Caco-2 (cell line): ENCODE results near the gene NCKAP5. TPM values are rescaled to one million over a fixed set of nuclear protein-coding genes. Genes with fewer than 3 reads are reported as not detected.

Experiments used
- BruUV-seq: library from RNA; stranded (reverse); fragments of 400-500 nt; replicated peaks from 2 replicates; lab custom pipeline; 2021; lab: Mats Ljungman, UMichigan
- CTCF ChIA-PET: fragments of 300-600 bp; sonication (Branson Sonifier 250); formaldehyde crosslinking; loops from one replicate; lab custom pipeline; 2022; ENCODE audit warnings: antibody characterized with exemption; lab: Charles Lee
- POLR2A ChIA-PET: fragments of 300-600 bp; sonication (Branson Sonifier 250); formaldehyde crosslinking; loops from one replicate; lab custom pipeline; 2022; ENCODE audit warnings: antibody characterized with exemption; lab: Charles Lee
- DNase-seq, 2 experiments: peaks; one replicate each; pipeline versions ENCODE4 v3.0.0 to v3.0.0-alpha.2; 2020 to 2022
- H3K27me3 ChIP-seq: replicated peaks from 2 replicates; pipeline ENCODE4 v1.6.0; 2011; ENCODE audit warnings: low read length; ENCODE audit not compliant: control insufficient read depth, insufficient read depth
- H3K36me3 ChIP-seq: 2 replicates; pipeline ENCODE4 v1.5.1; 2011; ENCODE audit warnings: low read length; ENCODE audit not compliant: control insufficient read depth, insufficient read depth
- H3K4me1 ChIP-seq: fragments of 250-450 bp; sonication (Bioruptor Pico); 2 replicates; pipeline ENCODE4 v1.5.1; 2020; ENCODE audit warnings: mild to moderate bottlenecking
- H3K4me3 ChIP-seq: 2 replicates; pipeline ENCODE4 v1.5.1; 2011; ENCODE audit warnings: low read depth, mild to moderate bottlenecking, control low read depth, low read length
- H3K9me3 ChIP-seq: fragments of 250-450 bp; sonication (Bioruptor Pico); 2 replicates; pipeline ENCODE4 v1.5.1; 2020; ENCODE audit warnings: mild to moderate bottlenecking, moderate library complexity
- H3K27ac Mint-ChIP-seq: one replicate; pipeline ENCODE4 v1.8.0; 2022; ENCODE audit warnings: mixed read lengths; ENCODE audit not compliant: unreplicated experiment
- H3K27me3 Mint-ChIP-seq: one replicate; pipeline ENCODE4 v1.8.0; 2022; ENCODE audit warnings: mixed read lengths; ENCODE audit not compliant: insufficient read depth, unreplicated experiment
- H3K36me3 Mint-ChIP-seq: one replicate; pipeline ENCODE4 v1.8.0; 2022; ENCODE audit warnings: mild to moderate bottlenecking, mixed read lengths; ENCODE audit not compliant: insufficient read depth, unreplicated experiment
- H3K4me1 Mint-ChIP-seq: one replicate; pipeline ENCODE4 v1.8.0; 2022; ENCODE audit warnings: low read depth, mixed read lengths; ENCODE audit not compliant: unreplicated experiment
- H3K4me3 Mint-ChIP-seq: one replicate; pipeline ENCODE4 v1.8.0; 2022; ENCODE audit warnings: mild to moderate bottlenecking, moderate library complexity, mixed read lengths; ENCODE audit not compliant: unreplicated experiment
- H3K9me3 Mint-ChIP-seq: one replicate; pipeline ENCODE4 v1.8.0; 2022; ENCODE audit warnings: mixed read lengths; ENCODE audit not compliant: unreplicated experiment
- CTCF ChIP-seq, 2 experiments: fragments of 200-600 bp in 1 of 2; IDR thresholded peaks; 1 replicate in 1 of 2; 2 replicates in 1 of 2; pipeline versions ENCODE4 v1.5.1 to v1.8.0; 2011 to 2022; ENCODE audit warnings: antibody characterized with exemption in 1 of 2, control low read depth in 1 of 2, inconsistent platforms in 1 of 2, low read depth in 1 of 2, low read length in 1 of 2, mild to moderate bottlenecking in 1 of 2, moderate library complexity in 1 of 2; ENCODE audit not compliant: insufficient read depth in 1 of 2, severe bottlenecking in 1 of 2, unreplicated experiment in 1 of 2
- intact Hi-C: fragments of 100-400 bp; cut with micrococcal nuclease; formaldehyde crosslinking; loops from one replicate; pipeline ENCODE4 v1.10.0; 2022; ENCODE audit not compliant: unreplicated experiment
- total RNA-seq: library from RNA; stranded (reverse); gene quantifications from 2 replicates; pipeline ENCODE4 v1.2.3, GENCODE V29; 2022

The NCKAP5 gene
- total RNA-seq, 1 experiment from 2014 or later, result 3.8 TPM

DNA sequence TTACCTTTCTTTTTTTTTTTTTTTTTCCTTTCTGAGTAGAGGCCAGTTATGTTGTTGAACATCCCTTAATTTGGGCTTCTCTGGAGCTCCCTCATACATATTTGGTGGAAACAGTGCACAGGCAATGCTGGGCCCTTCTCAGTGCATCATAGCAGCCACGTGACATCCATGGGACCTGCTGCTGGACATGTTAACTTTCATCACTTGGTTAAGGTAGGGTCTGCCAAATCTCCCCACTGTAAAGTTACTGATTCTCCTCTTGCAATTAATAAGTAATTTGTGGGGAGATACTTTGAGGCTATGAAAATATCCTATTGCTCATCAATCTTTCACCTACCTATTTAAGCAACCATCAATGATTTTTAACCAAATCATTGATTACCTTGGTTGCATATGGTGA is 686.7 kb downstream of the NCKAP5 start:
- no peak for DNase-seq
- BruUV-seq, result no TSS peak
- no peaks in the 10 kb centered on the region for H3K27me3 Mint-ChIP-seq
- ChIA-PET POLR2A (no interaction called here), CTCF (no interaction called here)
- H3K36me3 ChIP-seq, result no peaks in the 10 kb centered on the region
- H3K36me3 Mint-ChIP-seq, result no peaks in the 10 kb centered on the region
- no peaks in the 10 kb centered on the region for H3K4me1 ChIP-seq
- no peak overlapping the region for H3K4me3 ChIP-seq
- no peak overlapping the region for H3K27ac Mint-ChIP-seq
- TF ChIP-seq CTCF (IDR thresholded peaks at IDR 0.05; ENCODE audit: insufficient read depth in 1 of 2, low read depth in 1 of 2, low read length in 1 of 2, severe bottlenecking in 1 of 2, unreplicated experiment in 1 of 2), result no peak
- H3K4me3 Mint-ChIP-seq, result no peak overlapping the region
- intact Hi-C loops, result no loop called here
- H3K4me1 Mint-ChIP-seq, result no peaks in the 10 kb centered on the region
- no peaks in the 10 kb centered on the region for H3K9me3 ChIP-seq
- no peaks in the 10 kb centered on the region for H3K27me3 ChIP-seq
- peaks cover 8% of the 10 kb centered on the region for H3K9me3 Mint-ChIP-seq

DNA sequence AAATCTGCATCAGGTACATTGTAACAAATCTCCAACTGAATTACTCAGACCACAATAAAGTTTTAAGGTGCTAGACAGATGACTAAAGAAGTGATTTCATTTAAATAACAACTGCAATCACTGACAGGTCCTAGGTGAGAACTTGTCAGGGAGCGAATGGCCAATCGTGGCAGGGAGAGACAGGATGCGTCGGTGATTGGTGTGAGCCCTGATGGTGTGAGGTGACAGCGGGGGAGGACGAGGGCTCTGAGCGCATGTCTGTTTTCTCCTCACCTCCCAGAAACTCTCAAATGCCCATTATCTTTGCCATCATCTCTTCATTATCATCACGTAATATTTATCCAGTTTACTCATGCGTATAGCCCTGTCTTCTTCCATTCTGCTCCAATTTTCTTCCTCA is 690.3 kb downstream of the NCKAP5 start:
- Mint-ChIP-seq H3K9me3 (peaks cover 8% of the 10 kb centered on the region), H3K4me3 (no peak overlapping the region), H3K27ac (no peak overlapping the region), H3K36me3 (no peaks in the 10 kb centered on the region), H3K4me1 (no peaks in the 10 kb centered on the region), H3K27me3 (no peaks in the 10 kb centered on the region)
- H3K27me3 ChIP-seq, result no peaks in the 10 kb centered on the region
- DNase-seq, result no peak
- no peak for TF ChIP-seq CTCF (IDR thresholded peaks at IDR 0.05; ENCODE audit: insufficient read depth in 1 of 2, low read depth in 1 of 2, low read length in 1 of 2, severe bottlenecking in 1 of 2, unreplicated experiment in 1 of 2)
- ChIA-PET CTCF (no interaction called here), POLR2A (no interaction called here)
- no peaks in the 10 kb centered on the region for H3K9me3 ChIP-seq
- intact Hi-C loops, result no loop called here
- no peaks in the 10 kb centered on the region for H3K4me1 ChIP-seq
- no peaks in the 10 kb centered on the region for H3K36me3 ChIP-seq
- H3K4me3 ChIP-seq, result no peak overlapping the region
- BruUV-seq, result no TSS peak

GRCh38 chr2:132876745-132877391 is 691.4 kb downstream of the NCKAP5 start:
- H3K9me3 ChIP-seq, result no peaks in the 10 kb centered on the region
- TF ChIP-seq CTCF (IDR thresholded peaks at IDR 0.05; ENCODE audit: insufficient read depth in 1 of 2, low read depth in 1 of 2, low read length in 1 of 2, severe bottlenecking in 1 of 2, unreplicated experiment in 1 of 2), result no peak
- H3K27me3 ChIP-seq, result no peaks in the 10 kb centered on the region
- Mint-ChIP-seq H3K4me1 (no peaks in the 10 kb centered on the region), H3K36me3 (no peaks in the 10 kb centered on the region), H3K9me3 (peaks cover 8% of the 10 kb centered on the region), H3K4me3 (no peak overlapping the region), H3K27ac (no peak overlapping the region), H3K27me3 (no peaks in the 10 kb centered on the region)
- H3K36me3 ChIP-seq, result no peaks in the 10 kb centered on the region
- no peak overlapping the region for H3K4me3 ChIP-seq
- ChIA-PET POLR2A (no interaction called here), CTCF (no interaction called here)
- intact Hi-C loops, result no loop called here
- H3K4me1 ChIP-seq, result no peaks in the 10 kb centered on the region
- no peak for DNase-seq
- no TSS peak for BruUV-seq
